HFF-Myc (cell line): ENCODE results near the gene COL5A1.

Experiments used
- DNase-seq: peaks from one replicate; pipeline ENCODE4 v3.0.0-alpha.2; 2011; ENCODE audit warnings: low read depth; ENCODE audit errors: extremely low read depth
- H3K4me3 ChIP-seq: replicated peaks from 2 replicates; pipeline ENCODE4 v1.5.1; 2011; ENCODE audit warnings: low read depth, mild to moderate bottlenecking, control low read depth, low read length
- CTCF ChIP-seq: IDR thresholded peaks from 2 replicates; pipeline ENCODE4 v1.5.1; 2012; ENCODE audit warnings: mild to moderate bottlenecking, low read depth, low read length, control low read depth; ENCODE audit errors: missing control alignments

The COL5A1 gene

GRCh38 chr9:134795446-134795845 lies 153.8 kb downstream of the COL5A1 start:
- no peak for TF ChIP-seq CTCF
- no peak for DNase-seq
- H3K4me3 ChIP-seq: no peak overlapping the region

- DNase-seq: no peak
- TF ChIP-seq CTCF: no peak
- no peak overlapping the region for H3K4me3 ChIP-seq
These were observed 155.3 kb downstream of the COL5A1 start for GRCh38 chr9:134796882-134797281.

- no peak overlapping the region for H3K4me3 ChIP-seq
- TF ChIP-seq CTCF: no peak
- no peak for DNase-seq
These were observed 159.3 kb downstream of the COL5A1 start for GRCh38 chr9:134800791-134801339.

GRCh38 chr9:134802216-134802795 lies 160.7 kb downstream of the COL5A1 start:
- no peak for TF ChIP-seq CTCF
- no peak for DNase-seq
- no peak overlapping the region for H3K4me3 ChIP-seq

- H3K4me3 ChIP-seq: no peak overlapping the region
- DNase-seq: no peak
- TF ChIP-seq CTCF: no peak
These were observed 163.3 kb downstream of the COL5A1 start for GRCh38 chr9:134804871-134805270.

- DNase-seq: no peak
- no peak overlapping the region for H3K4me3 ChIP-seq
- TF ChIP-seq CTCF: no peak
These were observed 166.3 kb downstream of the COL5A1 start for GRCh38 chr9:134807716-134808446.

GRCh38 chr9:134808447-134808792 lies 166.8 kb downstream of the COL5A1 start:
- no peak for DNase-seq
- no peak for TF ChIP-seq CTCF
- no peak overlapping the region for H3K4me3 ChIP-seq
